ENCODE results near the gene IQCC.

IQCC gene

DNA sequence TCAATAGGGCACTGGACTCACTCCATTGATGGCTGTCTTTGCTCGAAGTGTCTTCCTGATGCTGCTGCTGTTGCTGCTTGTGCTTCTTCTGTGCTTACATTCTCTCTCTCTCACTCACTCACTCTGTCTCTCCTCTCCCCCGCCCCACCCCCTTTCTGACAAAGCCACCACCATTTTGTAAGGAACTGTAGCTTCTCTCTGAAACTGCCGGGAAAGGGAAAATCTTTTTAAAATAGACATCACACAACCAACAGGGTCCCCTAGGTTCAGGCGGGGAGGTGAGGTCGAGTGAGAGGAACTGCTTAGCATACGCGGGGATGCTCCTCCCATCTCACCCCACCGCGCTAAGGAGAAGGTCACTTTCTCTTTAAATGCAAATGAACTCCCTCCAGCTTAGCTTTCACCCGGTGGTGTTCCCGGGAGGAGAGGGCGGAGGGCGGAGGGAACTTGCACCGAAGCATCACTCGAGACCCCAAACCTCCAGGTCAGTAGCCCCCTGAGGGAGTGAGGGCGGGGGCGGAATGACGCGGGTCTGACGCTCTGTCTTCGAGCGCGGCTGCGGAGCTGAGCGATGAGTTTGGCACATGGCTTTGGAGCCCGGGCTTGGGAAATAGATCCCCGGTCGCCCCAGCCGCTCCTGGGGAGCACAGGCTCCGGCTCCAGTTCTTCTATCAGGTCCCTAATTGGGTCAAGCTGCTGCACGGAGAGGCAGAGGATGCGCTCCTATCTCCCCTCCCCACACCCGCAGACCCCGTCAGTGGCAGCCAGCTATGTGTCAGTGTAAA, 5.1 kb upstream of the IQCC start, which contains the start of gene CCDC28B:
TSS of gene CCDC28B (plus strand) at position 370 of the 785 bp plus-strand sequence. CDS start 1,341 bp downstream, outside the sequence.
- H3K4me3 ChIP-seq (ENCODE audit: low read depth, low read length), result peak within 1 kb of the TSS; percentile 68
- TF ChIP-seq, protein P1, sequence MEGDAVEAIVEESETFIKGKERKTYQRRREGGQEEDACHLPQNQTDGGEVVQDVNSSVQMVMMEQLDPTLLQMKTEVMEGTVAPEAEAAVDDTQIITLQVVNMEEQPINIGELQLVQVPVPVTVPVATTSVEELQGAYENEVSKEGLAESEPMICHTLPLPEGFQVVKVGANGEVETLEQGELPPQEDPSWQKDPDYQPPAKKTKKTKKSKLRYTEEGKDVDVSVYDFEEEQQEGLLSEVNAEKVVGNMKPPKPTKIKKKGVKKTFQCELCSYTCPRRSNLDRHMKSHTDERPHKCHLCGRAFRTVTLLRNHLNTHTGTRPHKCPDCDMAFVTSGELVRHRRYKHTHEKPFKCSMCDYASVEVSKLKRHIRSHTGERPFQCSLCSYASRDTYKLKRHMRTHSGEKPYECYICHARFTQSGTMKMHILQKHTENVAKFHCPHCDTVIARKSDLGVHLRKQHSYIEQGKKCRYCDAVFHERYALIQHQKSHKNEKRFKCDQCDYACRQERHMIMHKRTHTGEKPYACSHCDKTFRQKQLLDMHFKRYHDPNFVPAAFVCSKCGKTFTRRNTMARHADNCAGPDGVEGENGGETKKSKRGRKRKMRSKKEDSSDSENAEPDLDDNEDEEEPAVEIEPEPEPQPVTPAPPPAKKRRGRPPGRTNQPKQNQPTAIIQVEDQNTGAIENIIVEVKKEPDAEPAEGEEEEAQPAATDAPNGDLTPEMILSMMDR (IDR thresholded peaks at IDR 0.05; ENCODE audit: borderline replicate concordance, insufficient read depth, low read depth, low read length), result no peak

DNA sequence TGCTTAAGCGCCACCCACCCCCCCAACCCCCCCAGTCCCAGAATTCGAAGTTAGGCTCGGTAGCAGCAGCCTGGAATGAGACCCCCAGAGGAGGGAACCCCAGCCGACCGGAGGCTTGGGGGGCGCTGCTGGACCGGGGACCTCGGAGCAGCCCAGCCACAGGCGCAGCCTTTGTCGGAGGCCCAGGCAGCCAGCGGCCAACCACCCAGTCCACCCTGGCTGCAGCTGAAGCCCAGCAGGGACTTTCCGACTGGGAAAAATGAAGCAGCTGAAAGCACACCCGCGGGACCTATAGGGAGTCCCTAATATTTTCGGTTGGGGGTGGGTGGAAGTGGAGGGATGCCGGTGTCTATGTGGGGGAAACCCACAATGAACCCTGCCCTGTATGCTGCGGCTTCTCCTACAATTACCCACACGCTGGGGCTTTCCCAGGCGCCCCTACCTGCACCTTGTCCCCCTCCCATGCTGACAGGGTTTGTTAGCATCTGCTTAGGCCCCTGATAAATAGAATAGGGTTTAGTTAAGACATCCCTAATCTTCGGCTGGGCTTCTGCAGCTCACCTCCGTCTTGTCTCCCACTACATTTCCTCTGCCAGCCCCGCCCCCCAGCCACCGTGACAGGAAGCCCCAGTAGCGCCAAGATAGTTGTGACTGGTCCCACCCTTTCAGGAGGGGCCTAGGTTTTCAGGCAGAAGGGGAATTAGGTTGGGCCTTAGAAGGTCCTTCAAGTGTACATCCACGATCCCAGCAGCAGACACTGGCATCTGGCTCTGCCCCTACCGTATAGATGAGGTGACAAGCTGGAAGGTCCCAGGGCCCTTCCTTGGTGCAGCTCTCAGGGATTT, 4.2 kb upstream of the IQCC start:
- TF ChIP-seq, protein P1 (IDR thresholded peaks at IDR 0.05; ENCODE audit: borderline replicate concordance, insufficient read depth, low read depth, low read length), result 0 out of 2 replicates have a peak, but pooled peaks have one; percentile 4
- peak overlapping the region; percentile 68 for H3K4me3 ChIP-seq (ENCODE audit: low read depth, low read length)

DNA sequence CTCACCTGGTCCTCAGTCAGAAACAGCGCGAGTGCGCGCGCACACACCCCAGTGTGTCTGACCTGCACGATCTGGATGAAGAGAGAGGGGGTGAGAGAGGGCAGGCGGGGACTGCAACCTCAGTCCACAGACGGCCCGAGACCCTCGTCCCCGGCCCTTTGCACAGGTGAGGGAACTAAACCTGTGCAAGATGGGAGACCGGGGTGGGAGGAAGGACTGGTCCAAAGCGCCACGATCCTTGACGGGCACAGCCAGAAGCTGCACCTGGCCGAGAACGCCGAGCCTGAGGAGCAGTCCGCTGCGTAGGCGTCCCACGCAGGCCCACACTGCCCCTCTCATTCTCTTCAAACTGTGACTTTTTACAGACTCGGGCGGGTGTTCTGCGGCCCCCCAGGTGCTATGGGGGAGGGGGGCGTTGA, 519 bp upstream of the IQCC start:
- TF ChIP-seq, protein P1 (IDR thresholded peaks at IDR 0.05; ENCODE audit: borderline replicate concordance, insufficient read depth, low read depth, low read length), result no peak
- peak overlapping the region; percentile 83 for H3K4me3 ChIP-seq (ENCODE audit: low read depth, low read length)

DNA sequence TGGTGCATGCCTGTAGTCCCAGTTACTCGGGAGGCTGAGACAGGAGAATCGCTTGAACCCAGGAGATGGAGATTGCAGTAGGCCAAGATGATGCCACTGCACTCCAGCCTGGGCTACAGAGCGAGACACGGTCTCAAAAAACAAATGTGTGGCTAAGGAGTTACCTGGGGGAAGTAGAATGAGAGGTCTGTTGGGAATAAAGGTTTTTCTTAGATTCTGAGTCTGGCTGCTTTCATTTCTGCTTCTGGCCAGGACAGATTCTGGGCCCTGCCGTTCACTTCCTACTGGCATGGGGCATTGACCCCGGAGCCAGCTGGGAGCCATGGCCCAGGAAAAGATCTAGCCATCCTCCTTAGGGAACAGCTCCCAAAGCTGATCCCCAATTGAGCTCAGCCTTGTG, 3.0 kb downstream of the IQCC start:
- no peak overlapping the region for H3K4me3 ChIP-seq (ENCODE audit: low read depth, low read length)
- TF ChIP-seq, protein P1 (IDR thresholded peaks at IDR 0.05; ENCODE audit: borderline replicate concordance, insufficient read depth, low read depth, low read length), result no peak

DNA sequence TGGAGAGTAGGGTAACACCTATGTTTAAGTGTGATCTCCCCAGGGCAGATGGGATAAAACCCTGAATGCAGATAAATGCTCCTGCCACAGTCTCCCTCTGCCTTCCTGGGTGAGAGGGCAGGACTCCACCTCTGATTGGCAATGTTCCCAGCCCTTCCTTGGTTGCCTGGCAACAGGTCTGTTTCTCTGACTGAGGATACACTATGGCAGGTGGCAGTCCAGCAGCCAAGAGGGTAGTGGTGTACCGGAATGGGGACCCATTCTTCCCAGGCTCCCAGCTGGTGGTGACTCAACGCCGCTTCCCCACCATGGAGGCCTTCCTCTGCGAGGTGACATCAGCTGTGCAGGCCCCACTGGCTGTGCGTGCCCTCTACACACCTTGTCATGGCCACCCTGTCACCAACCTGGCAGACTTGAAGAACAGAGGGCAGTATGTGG, 3.4 kb downstream of the IQCC start, which contains the start of gene DCDC2B:
TSS of gene DCDC2B (plus strand) at position 199 of the 438 bp plus-strand sequence. CDS start at position 204, 5 bp downstream.
- TF ChIP-seq, protein P1 (IDR thresholded peaks at IDR 0.05; ENCODE audit: borderline replicate concordance, insufficient read depth, low read depth, low read length), result no peak
- H3K4me3 ChIP-seq (ENCODE audit: low read depth, low read length), result no peak within 1 kb of the TSS

DNA sequence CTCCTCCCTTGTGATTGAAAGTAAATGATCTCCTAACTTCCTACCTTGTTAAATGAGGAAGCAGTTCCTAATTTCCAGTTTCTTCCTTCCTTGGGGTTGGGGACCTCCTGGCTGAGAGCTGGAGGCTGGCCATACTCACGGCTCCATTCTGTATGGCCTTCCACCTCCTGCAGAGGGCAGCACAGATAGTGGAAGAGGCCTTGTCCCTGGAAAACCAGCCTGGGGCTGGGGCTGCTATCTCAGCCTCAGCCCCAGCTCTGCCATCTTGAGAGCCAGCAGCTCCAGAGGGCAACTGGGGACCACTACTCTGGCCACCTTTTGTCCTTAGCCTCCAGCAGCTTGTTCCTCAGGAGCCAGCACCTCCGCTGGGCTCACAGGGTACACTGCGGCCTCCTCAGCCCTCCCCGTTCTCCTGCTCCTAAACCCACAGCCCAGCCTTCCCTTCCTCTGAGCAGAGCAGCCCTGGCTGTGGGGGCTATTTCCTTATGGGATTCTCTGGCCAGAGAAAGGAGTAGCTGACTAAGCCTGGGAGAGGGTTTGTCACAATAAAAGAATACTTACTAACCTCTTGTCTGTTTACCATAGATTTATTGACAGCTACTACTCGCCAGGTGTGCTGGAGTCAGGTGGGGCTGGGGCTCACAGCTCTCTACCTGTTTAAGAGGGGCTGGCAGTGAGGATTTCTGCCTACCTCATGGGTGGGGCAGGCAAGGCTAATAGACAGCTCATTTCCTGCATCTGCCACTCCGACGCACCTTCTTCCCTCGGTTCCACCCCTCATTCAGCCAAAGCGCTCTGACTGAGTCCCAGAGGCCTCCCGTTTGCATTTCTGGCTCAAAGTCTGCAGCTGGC, 10.4 kb downstream of the IQCC start:
- TF ChIP-seq, protein P1 (IDR thresholded peaks at IDR 0.05; ENCODE audit: borderline replicate concordance, insufficient read depth, low read depth, low read length), result peak; percentile 86
- H3K4me3 ChIP-seq (ENCODE audit: low read depth, low read length), result no peak overlapping the region
